DMS79 (cell line): ENCODE results near the gene SLC30A4.
"Not testable (repeated sequence)": the region's sequence is repeated elsewhere in the genome, so short reads cannot be mapped to it uniquely, and the experiment has no call there.

ENCODE experiments used
- DNase-seq: peaks from one replicate; lab custom pipeline; 2025; lab: John Stamatoyannopoulos, UW

Gene SLC30A4, protein sequence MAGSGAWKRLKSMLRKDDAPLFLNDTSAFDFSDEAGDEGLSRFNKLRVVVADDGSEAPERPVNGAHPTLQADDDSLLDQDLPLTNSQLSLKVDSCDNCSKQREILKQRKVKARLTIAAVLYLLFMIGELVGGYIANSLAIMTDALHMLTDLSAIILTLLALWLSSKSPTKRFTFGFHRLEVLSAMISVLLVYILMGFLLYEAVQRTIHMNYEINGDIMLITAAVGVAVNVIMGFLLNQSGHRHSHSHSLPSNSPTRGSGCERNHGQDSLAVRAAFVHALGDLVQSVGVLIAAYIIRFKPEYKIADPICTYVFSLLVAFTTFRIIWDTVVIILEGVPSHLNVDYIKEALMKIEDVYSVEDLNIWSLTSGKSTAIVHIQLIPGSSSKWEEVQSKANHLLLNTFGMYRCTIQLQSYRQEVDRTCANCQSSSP

GRCh38 chr15:45522328-45523165, at the start of gene SLC30A4:
Gene SLC30A4, minus strand, starts transcription at chr15:45522755. Its CDS starts 401 bp downstream, at chr15:45522354.
- no peak for DNase-seq

DNA sequence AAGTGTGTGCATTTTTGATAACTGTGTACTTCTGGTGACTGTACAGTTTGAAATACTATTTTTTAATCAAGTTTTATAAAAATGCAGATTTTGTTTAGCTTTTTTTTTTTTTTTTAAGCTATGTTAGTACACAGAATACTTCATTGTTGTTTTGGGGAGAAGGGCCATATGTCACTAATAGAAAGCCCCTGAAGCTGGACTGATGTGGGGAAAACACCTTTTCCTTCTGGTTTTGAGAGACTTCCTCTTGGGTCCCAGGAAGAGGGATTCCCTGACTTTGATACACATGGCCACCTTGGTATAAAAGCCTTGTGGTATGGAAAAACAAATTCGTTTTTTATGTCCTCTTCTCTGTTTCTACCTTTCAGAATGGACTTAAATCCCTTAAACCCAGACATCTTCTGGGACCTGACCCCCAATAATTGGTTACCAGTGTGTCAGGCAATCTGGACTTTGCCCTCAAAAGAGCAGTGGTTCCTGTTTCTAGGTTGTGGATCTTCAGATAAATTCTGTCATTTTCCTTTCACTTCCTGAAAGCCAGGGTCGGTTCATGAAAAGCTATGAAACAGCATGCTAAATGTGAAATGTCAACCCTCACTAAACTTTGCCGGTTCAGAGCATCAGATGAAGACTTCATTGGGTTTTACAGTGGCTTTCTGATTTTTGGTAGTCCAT, 33.5 kb upstream of the SLC30A4 start:
- no peak for DNase-seq

- no peak for DNase-seq
Observed at GRCh38 chr15:45551676-45552075, 29.1 kb upstream of the SLC30A4 start.

- DNase-seq = no peak
Observed at GRCh38 chr15:45550436-45550835, 27.9 kb upstream of the SLC30A4 start.

- no peak for DNase-seq
Observed at GRCh38 chr15:45549541-45550220, 27.1 kb upstream of the SLC30A4 start.

DNA sequence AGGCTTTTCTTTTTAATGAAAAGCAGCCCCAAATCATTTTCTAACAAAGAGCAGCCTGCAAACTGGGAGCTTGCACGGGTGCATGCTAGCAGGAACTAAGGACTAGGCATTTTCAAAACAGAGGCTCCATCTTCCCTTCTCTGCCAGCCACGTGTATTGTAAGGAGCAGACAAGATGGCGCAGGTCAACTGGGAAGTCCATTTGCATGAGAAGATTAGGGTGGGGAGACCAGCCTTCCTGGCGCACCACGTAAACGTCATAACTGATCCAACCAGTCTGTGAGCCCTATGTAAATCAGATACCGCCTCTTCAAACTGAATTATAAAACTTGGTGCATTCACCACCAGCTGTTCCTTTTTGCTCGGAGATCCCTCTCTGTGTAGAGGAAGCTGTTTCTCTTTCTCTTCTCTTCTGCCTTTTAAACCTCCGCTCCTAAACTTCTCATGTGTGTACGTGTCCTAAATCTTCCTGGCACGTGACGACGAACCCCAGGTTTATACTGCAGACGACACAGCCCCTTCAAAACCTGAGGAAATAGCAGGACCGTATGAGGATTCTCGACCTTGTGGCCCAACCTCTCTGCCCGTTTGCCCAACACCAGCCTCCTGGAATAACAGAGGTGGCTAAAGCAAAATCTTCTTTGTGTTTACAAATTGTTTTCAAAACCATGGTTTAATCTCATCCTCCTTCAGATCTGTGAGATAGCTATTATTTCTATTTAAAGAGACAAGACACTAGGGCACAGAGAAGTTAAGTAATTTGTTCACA, 26.4 kb upstream of the SLC30A4 start:
- no peak for DNase-seq

DNA sequence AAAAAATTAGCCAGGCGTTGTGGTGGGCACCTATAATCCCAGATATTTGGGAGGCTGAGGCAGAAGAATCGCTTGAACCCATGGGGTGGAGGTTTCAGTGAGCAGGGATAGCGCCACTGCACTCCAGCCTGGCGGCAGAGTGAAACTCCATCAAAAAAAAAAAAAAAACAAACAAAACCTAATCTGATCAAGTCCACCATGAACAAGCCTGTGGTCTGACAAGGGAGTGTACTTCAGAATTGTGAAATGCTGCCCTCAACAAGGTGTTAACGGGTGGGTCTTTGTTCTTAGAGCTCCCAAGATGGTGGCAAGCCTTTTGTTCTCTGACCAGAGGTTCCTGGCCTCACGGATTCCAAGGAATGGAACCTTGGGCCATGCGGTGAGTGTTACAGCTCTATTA, 24.2 kb upstream of the SLC30A4 start:
- no peak for DNase-seq

GRCh38 chr15:45544266-45545023, 21.9 kb upstream of the SLC30A4 start:
- DNase-seq = no peak

GRCh38 chr15:45543051-45543450, 20.5 kb upstream of the SLC30A4 start:
- no peak for DNase-seq

- DNase-seq = no peak
Observed at GRCh38 chr15:45540531-45540930, 18.0 kb upstream of the SLC30A4 start.

DNA sequence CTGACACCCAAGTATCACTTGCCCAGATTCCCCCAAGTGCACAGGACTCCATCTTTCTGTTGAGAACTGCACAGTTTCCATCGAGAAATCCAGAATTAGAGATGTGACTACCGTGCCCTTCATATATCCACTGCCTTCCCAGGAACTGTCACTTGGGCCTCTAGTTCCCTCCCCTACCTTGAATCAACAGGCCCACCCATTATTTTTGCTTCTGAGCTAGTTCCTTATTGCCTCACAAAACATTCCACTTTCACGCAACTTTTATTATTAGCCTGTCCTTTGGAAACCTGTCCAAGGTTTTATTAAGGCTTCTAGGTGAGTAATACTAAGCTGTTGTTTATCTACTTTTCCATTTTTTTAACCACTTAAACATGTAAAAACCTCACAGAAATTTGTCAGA, 17.1 kb upstream of the SLC30A4 start:
- DNase-seq = no peak

DNA sequence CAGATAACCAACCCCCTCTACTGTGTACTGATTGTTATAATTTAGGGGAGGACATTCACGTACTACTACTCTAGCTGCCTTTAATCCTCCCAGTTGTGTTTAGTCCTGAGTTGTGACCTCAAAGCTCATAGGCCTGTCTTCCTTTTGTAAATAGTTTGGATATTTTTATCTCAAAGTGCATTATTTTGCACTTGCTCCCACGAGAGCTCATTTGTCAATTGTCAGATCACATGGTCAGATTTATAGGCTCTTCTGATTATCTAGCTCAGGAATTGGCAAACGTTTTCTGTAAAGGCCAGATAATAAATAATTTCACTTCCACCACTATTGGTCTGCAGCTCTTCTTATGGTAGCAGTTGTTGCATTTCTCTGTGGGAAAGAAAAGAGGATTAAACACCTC, 14.4 kb upstream of the SLC30A4 start:
- no peak for DNase-seq

DNA sequence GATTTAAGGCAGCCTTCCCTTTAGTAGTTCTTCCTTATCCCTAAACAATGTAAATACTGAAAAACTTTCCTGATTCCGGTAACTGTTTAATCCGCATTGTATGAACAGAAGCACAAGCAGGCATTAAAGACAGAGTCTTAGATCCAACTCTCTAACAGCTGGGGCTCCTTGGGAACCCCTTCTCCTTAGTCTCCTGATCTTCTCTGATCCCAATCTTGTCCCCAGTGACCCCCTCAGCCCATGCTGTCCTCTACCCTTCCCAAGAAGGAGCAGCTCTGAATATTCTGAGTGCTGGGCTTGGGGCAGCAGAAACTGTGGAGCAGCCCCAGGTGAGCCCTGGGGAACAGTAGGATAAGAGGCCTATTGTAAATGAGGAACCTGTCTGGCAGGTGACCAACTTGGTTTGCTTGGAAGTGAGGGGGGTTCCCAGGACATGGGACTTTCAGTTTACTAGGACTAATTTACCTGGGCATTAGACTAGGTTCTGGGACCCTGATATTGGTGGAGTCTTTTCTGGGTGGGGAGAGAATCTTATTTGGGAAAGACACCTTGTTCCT, 13.0 kb upstream of the SLC30A4 start:
- DNase-seq = no peak

DNA sequence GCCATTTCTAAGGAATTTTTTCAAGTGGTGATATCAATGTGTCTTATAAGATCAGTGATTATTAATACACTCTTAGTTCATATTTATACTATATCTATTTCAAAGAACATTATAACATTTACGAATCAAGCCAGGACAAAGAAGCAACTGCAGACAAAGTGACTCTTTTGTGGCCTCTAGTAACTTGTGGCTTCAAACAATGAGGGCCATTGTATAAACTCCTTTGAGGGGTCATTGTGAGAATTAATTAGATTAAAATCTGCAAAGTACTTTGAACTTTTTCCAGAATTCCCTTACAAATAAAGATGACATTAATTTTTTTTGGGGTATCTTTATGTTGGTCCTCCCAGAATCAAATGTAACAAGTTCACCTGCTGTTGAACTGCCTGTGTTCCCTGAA, 12.3 kb upstream of the SLC30A4 start:
- DNase-seq = no peak

DNA sequence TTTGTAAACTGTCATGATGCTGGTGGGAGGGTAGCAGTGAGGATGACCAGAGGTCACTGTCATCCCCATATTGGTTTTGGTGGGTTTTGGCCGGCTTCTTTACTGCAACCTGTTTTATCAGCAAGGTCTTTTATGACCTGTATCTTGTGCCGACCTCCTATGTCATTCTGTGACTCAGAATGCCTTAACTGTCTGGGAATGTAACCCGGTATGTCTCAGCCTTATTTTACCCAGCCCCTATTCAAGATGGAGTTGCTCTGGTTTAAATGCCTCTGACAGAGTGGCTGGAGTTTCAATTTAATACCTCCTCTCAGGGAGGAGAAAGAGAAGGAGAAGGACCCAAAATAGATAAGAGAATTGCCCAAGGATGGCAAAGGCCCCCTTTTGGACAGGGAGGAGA, 10.3 kb upstream of the SLC30A4 start:
- DNase-seq = not testable (repeated sequence)

- DNase-seq = no peak
Observed at GRCh38 chr15:45529613-45530012, 7.1 kb upstream of the SLC30A4 start.

DNA sequence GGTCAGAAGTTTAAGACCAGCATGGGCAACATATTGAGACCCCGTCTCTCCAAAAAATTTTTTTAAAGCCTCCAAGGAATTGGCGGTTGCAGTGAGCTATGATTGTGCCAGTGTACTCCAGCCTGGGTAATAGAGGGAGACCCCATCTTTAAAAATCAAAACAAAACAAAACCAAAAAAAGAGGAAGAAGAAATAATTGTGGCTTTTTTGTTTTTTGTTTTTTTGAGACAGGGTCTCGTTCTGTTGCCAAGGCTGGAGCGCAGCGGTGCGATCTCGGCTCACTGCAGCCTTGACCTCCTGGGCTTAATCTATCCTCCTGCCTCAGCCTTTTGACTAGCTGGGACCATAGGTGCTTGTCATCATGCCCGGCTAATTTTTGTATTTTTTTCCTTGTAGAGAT, 4.5 kb upstream of the SLC30A4 start:
- DNase-seq = no peak

DNA sequence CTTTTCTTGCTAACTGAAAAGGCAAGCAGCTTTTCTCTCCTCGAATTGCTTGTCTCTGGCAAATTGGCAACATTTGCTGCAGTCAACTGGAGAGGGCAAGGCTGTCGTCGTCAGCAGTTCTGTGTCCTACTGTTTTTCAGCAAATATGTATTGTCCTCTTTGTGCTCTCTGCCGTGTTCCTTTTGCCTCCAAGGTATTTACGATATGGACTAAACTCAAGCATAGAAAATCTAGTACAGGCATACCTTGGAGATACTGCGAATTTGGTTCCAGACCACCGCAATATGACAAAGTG, 558 bp upstream of the SLC30A4 start:
- no peak for DNase-seq

DNA sequence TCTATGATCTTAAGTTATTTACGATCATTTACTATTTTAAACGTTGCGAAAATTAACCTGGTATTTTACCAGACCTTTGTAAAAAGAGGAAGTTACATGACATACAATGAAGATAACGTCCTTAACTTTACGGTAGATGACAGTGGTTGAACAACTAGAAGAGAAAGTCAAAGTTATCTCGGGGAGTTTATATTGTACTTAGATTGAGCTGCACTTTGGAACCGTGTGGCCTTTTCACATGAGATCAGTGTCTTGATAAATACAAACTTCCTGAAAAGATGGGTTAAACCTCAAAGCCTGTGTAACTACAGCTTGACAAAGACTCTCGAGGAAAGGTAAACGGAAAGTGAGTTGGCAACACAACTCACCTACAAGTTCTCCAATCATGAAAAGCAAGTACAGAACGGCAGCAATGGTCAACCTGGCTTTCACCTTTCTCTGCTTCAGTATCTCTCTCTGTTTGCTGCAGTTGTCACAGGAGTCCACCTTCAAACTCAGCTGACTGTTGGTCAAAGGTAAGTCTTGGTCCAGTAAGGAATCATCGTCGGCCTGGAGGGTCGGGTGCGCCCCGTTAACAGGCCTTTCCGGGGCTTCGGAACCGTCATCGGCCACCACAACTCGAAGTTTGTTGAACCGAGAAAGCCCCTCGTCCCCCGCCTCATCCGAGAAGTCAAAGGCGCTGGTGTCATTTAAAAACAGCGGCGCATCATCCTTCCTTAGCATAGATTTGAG, 793 bp downstream of the SLC30A4 start:
- no peak for DNase-seq
